Spleen (tissue), 11 donors: ENCODE measurements around the gene TCEANC2. TPM values are rescaled to one million over a fixed set of nuclear protein-coding genes. Genes with fewer than 3 reads are reported as not detected.

Experiments
- DNase-seq: peaks from one replicate; pipeline ENCODE4 v3.0.0-alpha.2; 2020
- H3K27ac ChIP-seq, 8 donors: fragments of 200-600 bp; sonication (generic) in 7 of 8; 1 replicate in 4 of 8; 2 replicates in 4 of 8; pipeline versions ENCODE4 v1.5.0 to v1.8.0; 2016 to 2021; ENCODE audit warnings: inconsistent platforms in 4 of 8, mild to moderate bottlenecking in 4 of 8, moderate library complexity in 1 of 8
- H3K27me3 ChIP-seq, 7 donors: fragments of 200-600 bp; sonication (generic) in 6 of 7; replicated peaks in 1 of 7; 1 replicate in 4 of 7; 2 replicates in 3 of 7; pipeline versions ENCODE4 v1.5.0 to v1.8.0; 2016 to 2021; ENCODE audit warnings: inconsistent platforms in 3 of 7, mild to moderate bottlenecking in 1 of 7
- H3K36me3 ChIP-seq, 6 donors: fragments of 200-600 bp; sonication (generic) in 5 of 6; 1 replicate in 4 of 6; 2 replicates in 2 of 6; pipeline versions ENCODE4 v1.5.0 to v1.8.0; 2016 to 2021; ENCODE audit warnings: inconsistent platforms in 2 of 6
- H3K4me1 ChIP-seq, 6 donors: fragments of 200-600 bp; sonication (generic) in 5 of 6; 1 replicate in 3 of 6; 2 replicates in 3 of 6; pipeline versions ENCODE4 v1.5.0 to v1.8.0; 2016 to 2021; ENCODE audit warnings: inconsistent platforms in 3 of 6
- H3K4me3 ChIP-seq, 8 donors: fragments of 200-600 bp; sonication (generic) in 7 of 8; 1 replicate in 4 of 8; 2 replicates in 4 of 8; pipeline versions ENCODE4 v1.5.0 to v1.8.0; 2016 to 2021; ENCODE audit warnings: inconsistent platforms in 4 of 8, mild to moderate bottlenecking in 4 of 8, moderate library complexity in 2 of 8
- H3K9me3 ChIP-seq, 8 donors: fragments of 200-600 bp; sonication (generic) in 7 of 8; 1 replicate in 4 of 8; 2 replicates in 4 of 8; pipeline versions ENCODE4 v1.5.0 to v1.8.0; 2016 to 2021; ENCODE audit warnings: inconsistent platforms in 4 of 8
- POLR2A ChIP-seq, 3 donors: fragments of 450-650 bp; IDR thresholded peaks; one replicate each; pipeline ENCODE4 v1.5.1; 2017; ENCODE audit warnings: antibody characterized with exemption in 3 of 3, mild to moderate bottlenecking in 1 of 3
- POLR2AphosphoS5 ChIP-seq, 3 donors: sonication (generic); formaldehyde crosslinking; IDR thresholded peaks; one replicate each; pipeline ENCODE4 v1.5.1; 2017; ENCODE audit warnings: antibody characterized with exemption in 3 of 3
- WGBS, 5 donors: extraction: QIAGEN DNeasy Blood & Tissue Kit in 3 of 5; methylation state at CpG; one replicate each; pipeline versions ENCODE4 v1.1.5 to v1.1.7; 2013 to 2018; 5-methylcytosine and 5-hydroxymethylcytosine counted together
- intact Hi-C: fragments of 100-400 bp; cut with DNase I; formaldehyde crosslinking; loops from one replicate; pipeline ENCODE4 v1.15.0; 2023; ENCODE audit warnings: low total_unique reads
- polyA plus RNA-seq, 3 donors: library from polyadenylated mRNA; stranded (reverse); fragments of 200-250 nt; gene quantifications; one replicate each; pipeline ENCODE4 v1.2.1, GENCODE V29; 2013
- total RNA-seq, 7 donors: library from RNA; depleted of rRNA in 3 of 7; stranded (reverse); fragments of >200 nt in 3 of 7; fragmentation: NEBNext Ultra II Directional in 4 of 7; extraction: Animal tissue kit (Norgen Biotek cat#: 25700) in 4 of 7; gene quantifications; one replicate each; pipeline versions ENCODE4 v1.1.0 to v1.2.1, GENCODE V29; 2016 to 2021
- TF ChIP-seq, protein P1 (sequence below), 11 experiments: fragments of 200-600 bp in 7 of 11; fragments of 450-650 bp in 4 of 11; sonication (generic) in 4 of 11; IDR thresholded peaks in 8 of 11; conservative IDR thresholded peaks in 3 of 11; 1 replicate in 7 of 11; 2 replicates in 4 of 11; pipeline versions ENCODE4 v1.4.0 to v1.8.0; 2016 to 2021; ENCODE audit warnings: antibody characterized with exemption in 11 of 11, inconsistent platforms in 4 of 11, mild to moderate bottlenecking in 1 of 11
- donor health status: healthy with polysubstance abuse.
- donor health status: DM: no; HTN: no; CAD: no; lungs with moderate emphysema.
- donor health status: DM: no; HTN: no; CAD: no.
- donor health status: Bipolar disorder and iron deficiency.
- donor health status: healthy.
- donor health status: DM: no; HTN: no; CAD: no.
- donor health status: DM: yes; HTN: yes; CAD: no.

The TCEANC2 gene
- total and polyA plus RNA-seq, 10 donors = 1.9 to 12.7 (median 6.4) TPM

DNA sequence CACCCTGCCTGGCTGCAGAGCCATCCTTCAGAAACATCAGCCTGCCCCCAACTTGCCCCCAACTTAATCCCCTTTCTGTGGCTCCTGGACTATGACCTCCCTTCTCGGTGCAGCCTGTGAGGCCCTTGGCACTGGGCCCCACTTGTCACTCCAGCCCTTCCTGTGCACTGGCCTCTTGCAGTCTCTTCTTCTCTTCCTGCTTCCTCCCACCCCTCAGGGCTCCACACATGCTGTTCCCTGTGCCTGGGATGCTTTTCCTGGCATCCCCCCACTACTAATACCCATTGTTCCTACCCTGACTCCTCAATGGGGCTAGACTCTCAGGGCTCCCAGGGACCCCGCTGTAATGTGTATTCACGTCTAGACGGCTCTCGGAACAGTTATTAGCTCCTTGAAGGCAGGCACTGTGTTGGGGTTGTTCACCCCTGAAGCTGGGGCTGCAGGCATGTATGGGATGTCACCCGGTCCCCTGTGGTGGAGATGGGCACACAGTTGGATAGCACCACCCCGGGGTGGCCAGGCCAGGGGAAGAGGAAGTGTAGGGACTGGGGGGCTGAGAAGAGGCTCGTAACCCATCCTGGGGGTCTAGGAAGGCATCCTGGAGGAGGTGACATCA, 39.9 kb upstream of the TCEANC2 start:
- no peak overlapping the region for H3K27ac ChIP-seq
- TF ChIP-seq POLR2A (IDR thresholded peaks at IDR 0.05) = no peak
- TF ChIP-seq POLR2AphosphoS5 (IDR thresholded peaks at IDR 0.05) = no peak
- TF ChIP-seq, protein P1, sequence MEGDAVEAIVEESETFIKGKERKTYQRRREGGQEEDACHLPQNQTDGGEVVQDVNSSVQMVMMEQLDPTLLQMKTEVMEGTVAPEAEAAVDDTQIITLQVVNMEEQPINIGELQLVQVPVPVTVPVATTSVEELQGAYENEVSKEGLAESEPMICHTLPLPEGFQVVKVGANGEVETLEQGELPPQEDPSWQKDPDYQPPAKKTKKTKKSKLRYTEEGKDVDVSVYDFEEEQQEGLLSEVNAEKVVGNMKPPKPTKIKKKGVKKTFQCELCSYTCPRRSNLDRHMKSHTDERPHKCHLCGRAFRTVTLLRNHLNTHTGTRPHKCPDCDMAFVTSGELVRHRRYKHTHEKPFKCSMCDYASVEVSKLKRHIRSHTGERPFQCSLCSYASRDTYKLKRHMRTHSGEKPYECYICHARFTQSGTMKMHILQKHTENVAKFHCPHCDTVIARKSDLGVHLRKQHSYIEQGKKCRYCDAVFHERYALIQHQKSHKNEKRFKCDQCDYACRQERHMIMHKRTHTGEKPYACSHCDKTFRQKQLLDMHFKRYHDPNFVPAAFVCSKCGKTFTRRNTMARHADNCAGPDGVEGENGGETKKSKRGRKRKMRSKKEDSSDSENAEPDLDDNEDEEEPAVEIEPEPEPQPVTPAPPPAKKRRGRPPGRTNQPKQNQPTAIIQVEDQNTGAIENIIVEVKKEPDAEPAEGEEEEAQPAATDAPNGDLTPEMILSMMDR (IDR thresholded peaks at IDR 0.05 in 8 of 11, conservative IDR thresholded peaks at IDR 0.05 in 3 of 11) = no peak
- H3K36me3 ChIP-seq = no peaks in the 10 kb centered on the region
- no peak for DNase-seq
- no peaks in the 10 kb centered on the region for H3K9me3 ChIP-seq
- no peak overlapping the region for H3K4me3 ChIP-seq
- H3K4me1 ChIP-seq = no peaks in the 10 kb centered on the region
- peaks cover 0 to 29% (median 0%) of the 10 kb centered on the region in 7 donors for H3K27me3 ChIP-seq
- intact Hi-C loops = no loop called here
- WGBS, 5 donors = 72 to 81% (median 77%) methylated on average over 8 of the region's 8 CpGs

DNA sequence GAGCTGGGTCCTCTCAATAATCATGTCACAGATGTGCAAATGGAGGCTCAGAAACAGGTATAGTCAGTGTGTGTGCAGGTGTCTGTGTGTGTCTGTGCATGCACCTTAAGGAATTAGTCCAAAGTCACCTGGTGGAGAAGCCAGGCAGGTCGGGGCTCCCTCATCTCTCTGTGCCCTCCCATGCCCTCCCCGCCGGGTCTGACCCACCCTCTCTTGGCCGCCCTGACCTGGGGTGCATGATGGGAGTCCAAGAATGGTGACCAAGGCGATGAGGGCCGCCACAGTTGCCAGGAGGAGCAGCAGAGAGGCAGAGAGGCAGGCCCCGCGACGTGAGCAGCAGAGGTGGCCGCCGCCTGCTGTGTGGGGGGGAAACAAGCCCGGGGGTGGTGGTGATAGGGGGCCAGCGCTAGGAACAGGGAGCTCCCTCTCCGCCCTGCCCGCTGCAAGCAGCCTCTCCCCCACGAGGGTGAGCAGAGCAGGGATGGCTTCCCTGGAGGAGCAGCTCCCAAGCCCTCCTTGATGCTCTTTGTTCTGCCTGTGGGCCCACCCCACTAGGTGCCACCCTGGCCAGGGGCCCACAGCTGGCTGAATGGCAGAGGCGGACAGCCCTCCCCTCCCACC, 39.3 kb upstream of the TCEANC2 start:
- Histone ChIP-seq H3K27me3 (peaks cover 0 to 29% (median 0%) of the 10 kb centered on the region in 7 donors), H3K27ac (no peak overlapping the region), H3K9me3 (no peaks in the 10 kb centered on the region), H3K36me3 (no peaks in the 10 kb centered on the region), H3K4me3 (no peak overlapping the region), H3K4me1 (no peaks in the 10 kb centered on the region)
- TF ChIP-seq POLR2A (IDR thresholded peaks at IDR 0.05) = no peak
- intact Hi-C loops = no loop called here
- WGBS, 5 donors = 62 to 76% (median 68%) methylated on average over 7 to 17 of the region's 17 CpGs
- DNase-seq = no peak

DNA sequence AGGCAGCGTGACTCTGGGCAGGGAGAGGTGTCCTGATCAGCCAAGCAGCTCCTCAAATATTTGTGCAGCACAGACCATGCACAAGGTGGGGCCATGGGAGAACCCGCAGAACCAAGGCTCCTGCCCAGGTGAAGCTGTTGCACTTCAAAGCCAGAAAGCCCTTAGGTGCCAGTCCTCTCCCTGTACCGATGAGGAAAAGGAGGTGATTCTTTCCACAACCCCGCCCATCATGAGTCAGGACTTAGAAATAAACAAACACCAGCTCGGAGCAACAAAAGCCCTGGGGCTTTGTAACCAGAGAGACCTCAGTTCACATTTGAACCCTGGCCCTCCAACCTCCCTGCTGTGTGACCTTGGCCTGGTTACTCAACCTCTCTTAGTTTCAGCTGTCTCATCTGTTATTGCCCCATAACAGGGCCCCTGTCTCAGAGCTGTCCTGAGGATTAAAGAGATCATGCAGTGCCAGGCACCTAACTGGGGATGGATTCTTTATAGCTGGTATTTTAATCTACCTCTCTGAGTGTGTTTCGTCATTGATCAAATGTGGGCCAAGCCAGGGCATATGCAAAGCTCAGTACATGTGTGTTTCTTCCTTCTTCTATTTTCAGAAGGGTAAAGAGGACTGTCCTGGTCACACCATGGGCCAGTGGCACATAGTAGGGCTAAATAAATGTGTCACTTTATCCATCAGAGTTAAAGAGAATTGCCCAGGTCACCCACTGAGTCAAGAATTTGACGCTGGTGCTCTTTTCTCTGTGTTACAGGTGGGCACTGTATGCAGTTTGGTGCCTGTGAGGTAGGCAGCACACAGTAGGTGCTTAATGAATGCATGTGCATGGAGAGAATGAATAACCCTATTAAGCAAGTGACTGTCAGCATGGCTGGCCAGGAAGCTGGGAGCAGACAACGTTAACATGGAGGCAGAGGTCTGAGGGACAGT, 36.8 kb upstream of the TCEANC2 start:
- Histone ChIP-seq H3K4me3 (no peak overlapping the region), H3K27me3 (peaks cover 0 to 28% (median 0%) of the 10 kb centered on the region in 7 donors), H3K9me3 (no peaks in the 10 kb centered on the region), H3K4me1 (no peaks in the 10 kb centered on the region), H3K36me3 (no peaks in the 10 kb centered on the region), H3K27ac (no peak overlapping the region)
- no peak for DNase-seq
- intact Hi-C loops = no loop called here
- TF ChIP-seq POLR2AphosphoS5 (IDR thresholded peaks at IDR 0.05) = no peak
- TF ChIP-seq, protein P1 (IDR thresholded peaks at IDR 0.05 in 8 of 11, conservative IDR thresholded peaks at IDR 0.05 in 3 of 11) = no peak
- TF ChIP-seq POLR2A (IDR thresholded peaks at IDR 0.05) = no peak
- 58 to 75% (median 73%) methylated on average over 8 of the region's 8 CpGs for WGBS, 5 donors

DNA sequence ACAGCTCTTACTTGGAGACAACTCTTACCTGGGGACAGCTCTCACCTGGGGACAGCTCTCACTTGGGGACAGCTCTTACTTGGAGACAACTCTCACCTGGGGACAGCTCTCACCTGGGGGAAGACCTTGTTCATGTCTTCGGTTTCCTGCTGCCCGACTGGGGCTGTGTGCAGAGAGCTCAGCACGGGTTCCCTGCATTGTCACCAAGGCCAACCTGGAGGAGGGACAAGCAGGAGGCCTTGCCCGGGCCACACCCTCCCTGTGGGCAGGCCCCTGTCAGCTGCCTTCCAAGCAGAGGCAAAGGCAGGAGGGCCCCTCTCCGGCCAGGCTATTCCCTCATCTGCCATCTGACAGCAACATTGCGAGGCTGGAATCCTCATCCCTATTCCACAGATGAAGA, 35.4 kb upstream of the TCEANC2 start, which contains the start of gene LDLRAD1:
Gene LDLRAD1 (minus strand): TSS at position 208 of the 400 bp plus-strand sequence. CDS start 74 bp downstream, at position 134.
- 53 to 62% (median 59%) methylated on average over 6 of the region's 6 CpGs for WGBS, 5 donors
- intact Hi-C loops = no loop called here
- no peak within 1 kb of the TSS for H3K27ac ChIP-seq

More for the DNA sequence above, 35.4 kb upstream of the TCEANC2 start, which contains the start of gene LDLRAD1:
- peaks cover 0 to 21% (median 0%) of the 10 kb centered on the region in 7 donors for H3K27me3 ChIP-seq
- H3K36me3 ChIP-seq = no peaks in the 10 kb centered on the region
- TF ChIP-seq, protein P1 (IDR thresholded peaks at IDR 0.05 in 8 of 11, conservative IDR thresholded peaks at IDR 0.05 in 3 of 11) = no peak
- TF ChIP-seq POLR2AphosphoS5 (IDR thresholded peaks at IDR 0.05) (no peak), POLR2A (IDR thresholded peaks at IDR 0.05) (no peak)
- DNase-seq = no peak
- H3K9me3 ChIP-seq = no peaks in the 10 kb centered on the region
- no peak within 1 kb of the TSS for H3K4me3 ChIP-seq
- H3K4me1 ChIP-seq = no peaks in the 10 kb centered on the region
